Mammary epithelial cell (primary cell): ENCODE data around the gene VSTM4.

ENCODE experiments used
- EZH2 ChIP-seq: IDR thresholded peaks from 2 replicates; pipeline ENCODE4 v1.6.1; 2012; ENCODE audit warnings: low read length, inconsistent platforms, borderline replicate concordance
- TF ChIP-seq, protein P1 (sequence below), 2 donors: IDR thresholded peaks in 1 of 2; conservative IDR thresholded peaks in 1 of 2; 2 replicates each; pipeline ENCODE4 v1.5.1; 2011 to 2012; ENCODE audit warnings: inconsistent platforms in 2 of 2, low read length in 2 of 2, mild to moderate bottlenecking in 2 of 2, control low read depth in 1 of 2, low read depth in 1 of 2; ENCODE audit not compliant: insufficient read depth in 1 of 2; ENCODE audit errors: extremely low read depth in 1 of 2

DNA sequence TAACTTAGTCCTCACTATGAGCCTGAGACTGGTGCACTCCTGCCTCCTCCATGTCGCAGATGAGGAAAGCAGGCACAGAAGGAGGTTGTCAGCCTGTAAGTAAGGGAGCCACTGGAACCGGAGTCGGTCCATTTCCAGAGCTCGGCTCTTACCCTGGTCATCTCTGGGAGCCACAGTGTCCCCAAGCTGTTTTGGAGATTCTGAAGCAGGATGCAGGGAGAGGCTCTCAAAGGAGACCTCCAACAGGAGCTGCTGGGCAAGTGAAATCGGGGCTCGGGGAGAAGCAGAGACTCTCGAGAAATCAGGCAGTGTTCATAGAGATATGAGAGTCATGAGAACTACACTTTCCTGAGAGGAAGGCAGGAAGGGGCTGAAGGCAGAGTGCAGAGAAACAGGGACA, 39.0 kb downstream of the VSTM4 start:
- TF ChIP-seq, protein P1, sequence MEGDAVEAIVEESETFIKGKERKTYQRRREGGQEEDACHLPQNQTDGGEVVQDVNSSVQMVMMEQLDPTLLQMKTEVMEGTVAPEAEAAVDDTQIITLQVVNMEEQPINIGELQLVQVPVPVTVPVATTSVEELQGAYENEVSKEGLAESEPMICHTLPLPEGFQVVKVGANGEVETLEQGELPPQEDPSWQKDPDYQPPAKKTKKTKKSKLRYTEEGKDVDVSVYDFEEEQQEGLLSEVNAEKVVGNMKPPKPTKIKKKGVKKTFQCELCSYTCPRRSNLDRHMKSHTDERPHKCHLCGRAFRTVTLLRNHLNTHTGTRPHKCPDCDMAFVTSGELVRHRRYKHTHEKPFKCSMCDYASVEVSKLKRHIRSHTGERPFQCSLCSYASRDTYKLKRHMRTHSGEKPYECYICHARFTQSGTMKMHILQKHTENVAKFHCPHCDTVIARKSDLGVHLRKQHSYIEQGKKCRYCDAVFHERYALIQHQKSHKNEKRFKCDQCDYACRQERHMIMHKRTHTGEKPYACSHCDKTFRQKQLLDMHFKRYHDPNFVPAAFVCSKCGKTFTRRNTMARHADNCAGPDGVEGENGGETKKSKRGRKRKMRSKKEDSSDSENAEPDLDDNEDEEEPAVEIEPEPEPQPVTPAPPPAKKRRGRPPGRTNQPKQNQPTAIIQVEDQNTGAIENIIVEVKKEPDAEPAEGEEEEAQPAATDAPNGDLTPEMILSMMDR (conservative IDR thresholded peaks at IDR 0.05 in 1 of 2, IDR thresholded peaks at IDR 0.05 in 1 of 2; ENCODE audit: extremely low read depth in 1 of 2, insufficient read depth in 1 of 2, low read depth in 1 of 2, low read length in 2 of 2): no peak
- TF ChIP-seq EZH2: no peak
